ENCODE data around the gene POLR1A.

The POLR1A gene

DNA sequence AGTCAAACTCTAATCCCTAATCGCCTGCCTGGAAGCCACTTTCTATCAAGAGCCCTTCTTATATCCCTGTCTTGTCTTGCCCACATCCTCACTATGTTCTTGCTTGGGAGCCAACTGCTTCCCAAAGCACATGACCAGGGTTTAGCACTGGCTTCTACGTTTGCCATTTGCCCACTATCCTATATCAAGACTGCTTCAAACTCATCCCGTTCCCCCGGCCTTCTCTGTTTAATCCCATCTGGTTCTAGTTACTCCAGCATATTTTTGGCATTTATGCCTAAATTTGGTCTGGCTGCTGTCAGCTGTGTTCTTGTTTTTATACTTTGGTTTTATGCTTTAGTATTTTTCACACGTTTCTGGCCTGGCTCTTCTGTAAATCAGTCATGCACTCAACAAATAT lies 40.2 kb downstream of the POLR1A start:
- no peak for DNase-seq (ENCODE audit: low read depth in 2 of 3, low spot score in 2 of 3)

DNA sequence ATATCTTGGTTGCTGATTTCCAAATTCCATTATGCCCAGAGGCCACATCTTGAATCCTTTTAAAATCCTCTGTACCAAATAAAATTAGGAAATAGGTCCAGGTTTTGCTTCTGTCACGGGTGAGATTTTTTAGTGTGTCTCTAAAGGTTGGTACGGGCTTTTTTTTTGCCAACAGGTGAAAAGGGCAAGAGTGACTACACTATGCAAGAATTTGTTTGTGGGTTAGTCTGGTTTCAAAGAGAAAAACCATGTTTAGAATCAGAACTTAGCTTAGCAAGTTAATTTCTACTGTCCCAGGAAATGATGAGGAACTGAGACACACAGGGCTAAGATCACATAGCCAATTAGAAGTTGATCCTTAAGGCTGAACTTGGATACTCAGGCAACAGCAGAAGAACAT lies 41.7 kb downstream of the POLR1A start:
- DNase-seq (ENCODE audit: low read depth in 2 of 3, low spot score in 2 of 3), result no peak

DNA sequence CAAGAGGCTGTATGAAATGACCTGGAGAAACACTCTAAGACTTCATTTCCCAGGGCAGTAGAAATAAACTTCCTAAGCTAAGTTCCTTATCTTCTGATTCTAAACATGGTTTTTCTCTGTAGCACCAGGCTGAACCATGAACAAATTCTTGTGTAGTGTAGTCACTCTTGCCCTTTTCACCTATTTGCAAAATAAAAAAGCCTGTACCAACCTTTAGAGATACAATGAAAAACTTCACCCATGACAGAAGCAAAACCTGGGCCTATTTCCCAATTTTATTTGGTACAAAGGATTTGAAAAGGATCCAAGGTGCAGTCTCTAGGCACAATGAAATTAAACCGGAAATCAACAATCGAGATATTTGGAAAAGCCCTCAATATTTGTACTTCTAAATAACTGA lies 43.6 kb downstream of the POLR1A start:
- no peak for DNase-seq (ENCODE audit: low read depth in 2 of 3, low spot score in 2 of 3)

DNA sequence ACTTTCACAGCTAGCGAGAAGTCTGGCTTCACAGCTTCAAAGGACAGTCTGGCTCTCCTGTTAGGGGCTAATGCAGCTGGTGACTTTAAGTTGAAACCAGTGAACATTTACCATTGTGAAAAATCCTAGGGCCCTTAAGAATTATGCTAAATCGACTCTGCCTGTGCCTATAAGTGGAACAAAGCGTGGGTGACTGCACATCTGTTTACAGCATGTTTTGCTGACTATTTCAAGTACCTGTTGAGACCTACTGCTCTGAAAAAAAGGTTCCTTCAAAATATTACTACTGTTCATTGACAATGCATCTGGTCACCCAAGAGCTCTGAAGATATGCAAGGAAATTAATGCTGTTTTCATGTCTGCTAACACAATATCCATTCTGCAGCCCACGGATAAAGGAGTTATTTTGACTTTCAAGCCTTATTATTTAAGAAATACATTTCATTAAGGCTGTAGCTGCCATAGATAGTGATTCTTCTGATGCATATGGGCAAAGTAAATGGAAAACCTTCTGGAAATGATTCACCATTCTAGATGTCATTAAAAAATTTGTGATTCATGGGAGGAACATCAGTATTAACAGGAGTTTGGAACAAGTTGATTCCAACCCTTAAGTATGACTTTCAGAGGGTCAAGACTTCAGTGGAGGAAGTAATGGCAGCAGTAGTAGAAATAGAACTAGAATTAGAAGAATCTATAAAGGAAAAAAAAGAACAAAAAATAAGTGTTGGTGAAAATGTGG lies 48.9 kb downstream of the POLR1A start:
- DNase-seq (ENCODE audit: low read depth in 2 of 3, low spot score in 2 of 3), result no peak

DNA sequence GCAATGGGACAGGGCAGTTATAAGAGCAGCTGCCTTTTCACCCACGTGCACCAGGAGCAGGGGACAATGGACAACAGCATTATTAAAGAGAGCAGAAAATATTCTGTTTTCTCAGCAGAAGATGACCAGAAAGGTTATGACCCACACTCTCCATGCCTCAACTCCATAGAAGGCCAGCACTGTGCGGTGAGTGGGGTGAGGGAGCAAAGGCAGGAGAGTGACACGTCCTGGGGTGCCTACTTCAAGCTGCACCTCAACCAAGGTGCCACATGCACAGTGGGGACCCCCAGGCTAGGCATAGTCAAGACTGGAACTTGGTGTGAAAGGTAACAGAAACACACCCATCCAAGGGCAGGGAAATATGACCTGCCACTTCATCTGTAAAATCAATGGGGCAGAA lies 50.4 kb downstream of the POLR1A start:
- no peak for DNase-seq (ENCODE audit: low read depth in 2 of 3, low spot score in 2 of 3)

DNA sequence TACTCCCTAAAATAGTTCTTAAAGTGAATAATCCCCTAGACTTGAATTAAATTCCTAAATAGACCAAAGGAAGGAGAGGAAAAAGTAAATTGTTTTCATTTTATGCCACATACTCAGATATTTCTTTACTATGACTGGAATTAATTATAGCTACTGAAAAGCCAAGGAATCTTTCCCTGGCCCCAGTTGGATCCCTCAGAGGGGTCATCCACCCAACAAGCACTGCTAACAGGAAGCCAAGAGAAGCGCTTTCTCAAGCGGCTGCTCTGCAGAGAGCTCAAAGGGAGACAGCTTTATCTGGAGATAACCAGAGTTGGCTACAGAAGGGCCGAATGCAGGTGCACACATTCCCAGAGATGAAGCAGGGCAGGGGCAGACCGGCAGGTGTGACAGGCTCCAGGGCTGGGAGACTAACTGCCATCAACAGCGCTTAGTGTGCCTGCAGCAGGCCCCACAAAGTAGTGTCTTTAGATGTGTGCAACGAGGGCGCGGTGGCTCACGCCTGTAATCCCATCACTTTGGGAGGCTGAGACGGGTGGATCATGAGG lies 51.1 kb downstream of the POLR1A start:
- DNase-seq (ENCODE audit: low read depth in 2 of 3, low spot score in 2 of 3), result no peak

DNA sequence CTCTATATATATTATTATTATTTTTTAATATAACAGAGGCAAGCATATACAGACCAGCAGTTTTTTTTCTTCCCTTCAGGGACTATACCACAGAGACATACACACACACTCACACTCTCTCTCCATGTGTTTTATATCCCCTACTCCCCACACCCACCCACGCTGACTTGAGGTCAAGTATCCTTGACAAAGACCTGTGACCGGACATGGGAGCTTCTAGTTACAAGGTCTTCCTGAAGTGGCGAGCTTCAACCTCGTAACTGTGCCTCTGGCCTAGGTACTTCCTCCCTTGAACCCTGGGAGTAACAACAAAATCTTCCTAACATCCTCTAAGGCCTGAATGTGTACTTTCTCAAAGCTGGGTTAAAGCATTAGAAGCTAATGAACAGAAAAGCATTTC lies 52.5 kb downstream of the POLR1A start:
- no peak for DNase-seq (ENCODE audit: low read depth in 2 of 3, low spot score in 2 of 3)

DNA sequence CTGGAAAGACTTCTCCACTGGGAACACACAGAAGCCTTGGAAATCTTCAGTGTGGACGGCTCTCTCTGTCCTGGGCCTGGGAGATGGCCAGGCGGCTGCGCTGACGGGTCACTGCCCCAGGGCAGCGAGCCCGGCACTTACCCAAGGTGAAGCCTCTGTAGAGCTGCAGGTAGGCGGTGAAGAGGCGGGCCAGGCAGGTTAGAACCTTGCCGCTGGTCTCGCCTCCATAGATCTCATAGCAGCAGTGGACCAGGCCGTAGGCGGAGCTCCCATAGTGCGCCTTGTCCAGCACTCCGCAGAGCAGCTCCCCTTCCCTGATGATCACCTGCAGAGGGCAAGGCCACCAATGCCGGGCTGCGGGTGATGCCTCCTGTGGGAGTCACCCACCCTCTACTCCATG lies 53.0 kb downstream of the POLR1A start:
- DNase-seq (ENCODE audit: low read depth in 2 of 3, low spot score in 2 of 3), result no peak

DNA sequence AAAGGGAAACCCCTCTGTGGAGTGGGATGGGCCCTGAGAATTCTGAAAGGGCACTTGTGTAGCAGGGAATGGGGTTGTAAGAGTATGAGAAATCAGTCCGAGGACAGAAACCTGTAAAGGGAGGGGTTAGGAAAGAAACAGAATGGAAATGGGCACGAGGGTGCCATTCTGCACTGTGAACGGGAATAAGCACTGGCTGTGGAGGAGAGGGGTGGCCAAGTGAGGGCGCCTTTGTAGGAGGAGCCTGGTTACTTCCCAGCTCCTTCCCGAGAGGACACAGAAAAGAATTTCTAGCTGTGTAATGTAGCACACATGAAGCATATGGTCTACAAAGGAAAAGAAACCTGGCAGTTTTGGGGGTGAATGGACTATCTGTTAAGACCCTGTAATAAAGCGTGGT lies 53.4 kb downstream of the POLR1A start:
- no peak for DNase-seq (ENCODE audit: low read depth in 2 of 3, low spot score in 2 of 3)

DNA sequence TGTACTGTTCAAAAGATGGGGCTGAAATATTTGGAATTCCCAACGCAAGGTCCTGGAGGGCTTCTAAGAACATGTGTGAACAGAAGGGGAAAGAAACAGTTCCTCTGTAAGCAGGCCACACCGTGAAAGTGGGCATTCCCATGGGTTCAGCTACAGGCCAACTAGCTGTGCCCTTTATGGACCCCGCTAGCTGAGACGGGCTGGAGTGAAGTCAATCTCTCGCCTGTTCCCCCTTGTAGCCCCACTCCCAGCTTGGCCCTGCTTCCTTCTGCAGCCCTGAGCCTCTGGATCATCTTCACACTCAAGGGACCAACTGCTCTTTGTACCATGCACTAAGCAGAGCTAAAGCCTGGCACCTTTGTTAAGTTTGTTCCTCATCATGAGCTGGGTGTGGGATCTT lies 55.4 kb downstream of the POLR1A start:
- DNase-seq (ENCODE audit: low read depth in 2 of 3, low spot score in 2 of 3), result no peak

DNA sequence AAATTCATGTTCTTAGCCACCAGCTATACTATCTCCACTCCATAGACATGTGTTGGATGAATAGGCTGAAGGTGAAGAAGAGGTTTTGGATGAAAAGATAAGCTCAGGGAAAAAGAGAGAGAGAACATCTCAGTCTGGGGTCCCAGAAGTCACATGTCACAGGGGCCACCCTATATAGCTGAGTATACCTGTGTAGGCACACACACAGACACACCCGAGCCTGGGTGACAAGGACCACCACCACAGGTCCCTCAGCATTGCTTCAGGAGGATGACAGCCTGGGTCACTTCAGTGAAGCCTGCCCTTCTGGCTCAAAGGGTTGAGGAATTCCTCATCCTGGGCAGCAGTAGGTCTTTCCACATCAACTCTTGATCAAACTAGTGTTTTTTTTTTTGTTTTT lies 56.2 kb downstream of the POLR1A start:
- DNase-seq (ENCODE audit: low read depth in 2 of 3, low spot score in 2 of 3), result no peak

DNA sequence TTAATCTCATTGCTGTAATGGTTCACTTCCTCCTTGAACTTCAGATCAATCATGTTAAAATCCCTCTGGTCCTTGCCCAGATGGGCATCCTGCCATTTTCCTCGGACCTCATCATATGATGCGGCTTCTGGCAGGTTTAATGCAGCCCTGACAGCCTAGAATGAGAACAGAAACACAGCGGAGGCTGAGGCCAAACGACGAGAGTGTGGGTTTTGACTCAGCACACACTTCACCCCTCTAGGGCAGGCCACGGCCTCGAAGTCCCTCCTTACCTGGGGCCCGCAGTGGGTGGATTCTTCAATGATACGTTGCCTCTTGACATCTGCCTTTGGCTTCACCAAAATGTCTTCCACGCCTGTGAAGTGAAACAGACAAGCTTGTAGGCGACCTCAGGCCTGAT lies 56.8 kb downstream of the POLR1A start:
- no peak for DNase-seq (ENCODE audit: low read depth in 2 of 3, low spot score in 2 of 3)

DNA sequence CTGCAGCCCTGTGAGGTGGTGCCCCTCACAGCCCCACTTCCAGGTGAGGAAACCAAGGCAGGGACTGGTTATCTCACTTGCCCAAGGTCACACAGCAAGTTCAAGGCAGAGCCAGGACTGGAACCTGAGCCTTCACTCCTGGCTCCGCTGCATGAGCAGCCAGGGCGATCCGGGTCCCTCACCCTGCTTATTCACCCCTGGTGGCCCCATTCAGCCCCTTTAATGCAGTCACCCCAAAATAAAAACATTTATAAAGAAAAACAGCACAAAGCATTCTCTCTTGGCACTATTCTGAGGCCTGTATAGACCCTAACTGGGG lies 57.3 kb downstream of the POLR1A start:
- no peak for DNase-seq (ENCODE audit: low read depth in 2 of 3, low spot score in 2 of 3)

DNA sequence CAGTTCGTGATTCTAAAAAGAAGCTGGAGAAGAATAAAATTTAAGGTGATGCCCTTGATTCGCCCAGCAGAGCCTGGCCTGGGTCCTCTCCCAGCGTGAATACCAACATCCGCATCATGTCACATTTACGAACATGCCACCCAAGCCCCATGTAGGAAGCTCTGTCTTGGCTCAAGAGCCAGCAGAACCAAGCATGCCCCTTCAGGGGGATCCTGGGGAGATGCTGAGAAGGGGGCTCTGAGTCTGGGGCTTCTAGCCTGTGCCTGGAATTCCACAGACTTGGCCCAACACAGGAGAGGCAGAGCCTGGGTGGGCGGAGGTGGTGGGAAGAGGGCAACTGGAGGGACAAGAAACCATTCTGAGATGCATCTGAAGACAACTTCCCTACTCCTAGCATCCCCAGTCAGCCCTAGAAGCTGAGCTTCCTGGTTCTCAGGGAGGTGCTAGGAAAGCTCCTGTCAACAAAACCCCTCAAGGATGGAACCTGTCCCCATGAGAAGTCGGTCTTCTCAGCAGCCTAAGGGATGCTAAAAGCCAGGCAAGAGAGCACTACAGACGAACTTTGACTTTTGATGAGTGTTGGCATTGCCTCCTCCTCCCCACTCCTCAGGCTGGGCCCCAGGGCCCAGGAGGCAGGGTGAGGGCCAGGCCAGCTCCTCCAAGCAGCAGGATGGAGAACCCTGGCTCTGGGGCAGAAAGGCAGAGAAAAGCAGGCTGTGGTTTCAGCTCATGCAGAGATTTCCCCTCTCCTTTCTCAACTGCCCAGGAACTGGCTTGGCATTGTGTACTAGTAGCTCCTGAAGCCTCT lies 57.9 kb downstream of the POLR1A start:
- no peak for DNase-seq (ENCODE audit: low read depth in 2 of 3, low spot score in 2 of 3)

DNA sequence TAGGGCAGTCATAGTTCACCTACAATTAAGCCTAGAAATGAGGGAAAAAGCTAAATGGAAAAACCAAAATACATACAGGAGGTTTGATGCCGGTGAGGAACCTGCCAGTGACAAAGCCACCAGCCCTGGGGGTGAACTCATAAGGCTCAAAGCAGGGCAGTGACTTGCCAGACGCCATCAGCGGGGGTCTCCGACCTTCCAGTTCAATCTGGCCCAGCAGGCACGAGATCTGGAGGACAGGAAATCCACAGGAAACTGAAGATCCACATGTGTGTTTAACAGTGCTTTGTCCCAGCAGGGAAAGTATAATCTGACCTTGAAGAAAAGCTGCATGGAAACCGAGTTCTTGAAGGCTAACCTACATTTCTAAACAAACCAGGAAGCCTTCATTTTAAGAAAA lies 60.1 kb downstream of the POLR1A start:
- DNase-seq (ENCODE audit: low read depth in 2 of 3, low spot score in 2 of 3), result no peak

DNA sequence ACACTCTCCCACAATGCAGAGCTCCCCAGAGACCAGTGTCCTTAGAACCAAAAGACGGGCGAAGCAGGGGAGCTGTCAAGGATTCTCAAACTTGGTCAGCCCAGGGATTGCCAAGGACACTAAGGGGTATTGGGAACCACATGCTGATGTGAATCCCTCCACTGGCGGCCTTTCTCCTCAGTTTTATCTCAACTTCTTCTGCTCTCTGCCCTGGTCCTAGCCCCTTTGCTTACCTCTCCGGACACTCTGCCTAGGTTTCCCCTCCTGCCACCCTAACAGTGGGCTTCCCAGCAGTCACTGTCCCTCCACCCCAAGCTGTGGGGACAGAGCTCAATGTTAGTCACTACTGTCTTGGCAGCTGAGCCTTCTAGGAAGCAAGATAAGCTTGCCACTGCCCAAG lies 61.1 kb downstream of the POLR1A start:
- DNase-seq (ENCODE audit: low read depth in 2 of 3, low spot score in 2 of 3), result no peak

DNA sequence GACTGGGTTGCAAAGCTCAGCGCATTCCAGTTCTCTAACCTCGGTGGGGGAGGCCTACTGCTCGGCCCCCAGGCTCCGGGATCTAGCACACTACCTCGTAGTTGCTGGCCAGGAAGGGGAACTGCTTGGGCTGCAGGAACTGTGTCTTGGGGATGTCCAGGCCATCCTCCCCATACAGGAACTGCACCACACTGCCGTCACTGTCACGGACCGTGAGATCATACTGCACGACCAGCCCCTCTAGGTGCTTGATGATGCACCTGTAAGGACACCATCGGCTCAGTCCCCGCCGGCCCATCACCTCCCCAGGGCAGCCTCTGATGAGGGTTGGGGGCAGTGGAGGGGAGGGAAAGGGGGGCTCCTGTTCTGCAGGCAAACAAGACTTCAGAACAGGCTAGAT lies 61.6 kb downstream of the POLR1A start:
- DNase-seq (ENCODE audit: low read depth in 2 of 3, low spot score in 2 of 3), result no peak

DNA sequence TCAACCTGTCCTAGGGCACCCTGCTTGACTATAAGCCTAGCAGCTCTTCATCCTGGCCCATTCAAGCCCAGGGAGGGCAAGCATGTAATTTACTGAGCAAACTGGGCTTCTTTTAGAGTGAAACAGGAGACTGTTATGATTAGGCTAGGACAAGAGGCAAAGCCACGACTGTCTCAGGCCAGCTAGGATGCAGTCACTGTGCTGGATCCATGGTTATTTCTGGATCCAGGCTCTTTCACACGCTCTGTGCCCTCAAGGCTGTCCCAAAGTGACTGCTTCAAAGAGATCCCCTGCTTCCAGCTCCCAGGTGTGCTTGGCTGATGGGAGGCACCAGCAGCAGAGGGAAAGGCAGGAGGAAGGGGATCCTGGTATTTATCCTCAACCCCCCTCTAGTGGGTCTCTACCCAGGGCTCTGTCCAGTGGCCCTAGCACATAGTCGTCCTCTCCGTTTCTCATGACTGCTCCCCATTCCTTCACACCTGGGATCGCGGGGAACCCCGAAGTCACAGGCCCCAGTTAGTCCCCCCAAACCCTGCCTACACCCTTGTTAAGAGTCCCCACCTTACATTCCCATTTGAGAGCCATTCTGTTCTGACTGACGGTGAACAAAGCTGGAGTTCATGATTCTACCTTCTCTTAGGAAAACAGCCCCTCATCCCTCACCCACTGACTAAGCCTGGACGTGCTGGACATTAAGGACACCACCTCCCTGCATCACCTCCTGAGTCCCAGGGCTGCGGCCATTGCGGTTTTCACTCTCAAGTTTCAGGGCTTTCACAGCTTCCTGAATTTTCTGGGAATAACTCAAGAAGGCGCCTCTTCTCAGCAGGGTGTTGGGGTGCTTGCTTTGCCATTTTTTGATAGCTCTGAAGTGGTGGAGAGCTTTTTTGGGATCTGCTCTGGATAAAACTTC lies 63.2 kb downstream of the POLR1A start:
- DNase-seq (ENCODE audit: low read depth in 2 of 3, low spot score in 2 of 3), result no peak

DNA sequence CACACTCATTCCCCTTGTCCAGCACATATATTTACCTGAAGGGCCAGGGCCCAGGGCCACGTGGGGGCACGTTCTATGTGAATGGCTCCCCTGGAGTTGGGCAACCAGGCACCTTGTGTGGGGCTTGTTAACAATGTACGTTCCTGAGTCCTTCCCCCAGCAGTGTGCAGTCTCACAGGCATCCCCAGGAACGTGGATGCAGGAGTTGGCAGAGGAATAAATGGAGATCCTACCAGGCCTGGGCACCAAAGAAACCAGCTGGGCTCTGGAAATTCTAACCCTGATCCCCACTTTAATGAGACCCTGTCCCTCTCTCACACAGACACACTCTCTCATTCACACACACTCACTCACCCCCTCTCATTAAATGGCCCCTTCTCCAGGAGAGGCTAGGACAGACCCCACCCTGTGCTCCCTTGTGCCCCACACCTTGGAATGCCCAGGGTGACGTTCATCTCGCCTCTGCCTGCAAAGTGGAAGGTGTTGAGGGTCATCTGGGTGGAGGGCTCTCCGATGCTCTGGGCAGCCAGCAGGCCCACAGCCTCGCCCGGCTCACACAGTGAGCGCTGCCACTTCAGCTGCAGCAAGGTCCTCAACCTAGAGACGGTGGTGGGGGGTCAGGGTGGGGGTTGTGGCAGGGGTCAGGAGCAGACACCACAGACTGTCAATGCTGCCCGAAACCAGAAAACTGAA lies 65.6 kb downstream of the POLR1A start:
- no peak for DNase-seq (ENCODE audit: low read depth in 2 of 3, low spot score in 2 of 3)

DNA sequence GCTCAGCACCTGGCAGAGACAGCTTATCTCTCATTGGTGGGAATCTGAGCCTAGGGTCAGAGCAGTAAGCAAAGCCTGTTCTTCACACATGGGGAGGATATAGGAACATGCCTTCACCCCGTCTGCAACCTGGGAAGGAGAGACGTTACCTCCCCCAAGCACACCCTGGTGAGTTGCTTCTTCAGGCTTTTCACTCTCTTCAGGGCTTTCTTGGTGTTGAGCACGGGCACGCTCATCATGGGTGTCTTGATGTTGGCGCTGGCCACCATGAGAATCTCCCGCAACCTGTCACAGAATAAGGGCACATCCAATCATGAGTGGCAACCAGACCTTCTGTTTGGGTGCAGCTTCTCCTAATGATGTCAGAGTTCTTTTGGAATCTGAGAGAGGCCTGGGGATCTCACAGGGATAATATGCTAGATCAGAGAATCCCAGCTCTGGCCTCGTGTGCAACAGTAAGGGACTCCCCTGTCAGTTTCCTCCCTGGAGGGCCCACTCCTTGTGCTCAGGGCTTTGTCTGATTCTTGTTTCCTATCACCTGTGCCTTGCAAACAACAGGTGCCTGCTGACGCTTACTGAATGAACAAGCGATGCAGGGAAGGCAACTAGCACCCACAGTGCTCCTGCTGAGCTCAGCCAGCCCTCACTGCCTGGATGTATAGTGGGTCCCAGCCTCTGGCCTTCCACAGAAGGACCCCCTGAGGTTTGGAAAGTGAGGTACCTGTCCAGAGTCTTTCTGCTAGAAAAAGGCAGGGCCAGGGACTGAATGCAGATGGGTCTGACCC lies 66.3 kb downstream of the POLR1A start:
- DNase-seq (ENCODE audit: low read depth in 2 of 3, low spot score in 2 of 3), result no peak
